Muscle of leg (tissue), 11 donors: Measurements from ENCODE around the gene SIN3A. TPM values are rescaled to one million over a fixed set of nuclear protein-coding genes. Genes with fewer than 3 reads are reported as not detected.
"Not testable (repeated sequence)": the region's sequence is repeated elsewhere in the genome, so short reads cannot be mapped to it uniquely, and the experiment has no call there.

Experiments
- DNase-seq: peaks from one replicate; pipeline ENCODE4 v3.0.0; 2013
- H3K27ac ChIP-seq: one replicate; pipeline ENCODE4 v1.5.1; 2013; ENCODE audit warnings: mild to moderate bottlenecking, low read length, control low read depth
- H3K27me3 ChIP-seq: one replicate; pipeline ENCODE4 v1.6.1; 2013; ENCODE audit warnings: low read length; ENCODE audit not compliant: control insufficient read depth, insufficient read depth
- H3K36me3 ChIP-seq: one replicate; pipeline ENCODE4 v1.6.1; 2013; ENCODE audit warnings: low read length; ENCODE audit not compliant: control insufficient read depth, insufficient read depth
- H3K4me1 ChIP-seq: one replicate; pipeline ENCODE4 v1.6.1; 2013; ENCODE audit warnings: low read length; ENCODE audit not compliant: control insufficient read depth, insufficient read depth
- H3K4me3 ChIP-seq: one replicate; pipeline ENCODE4 v1.5.1; 2013; ENCODE audit warnings: low read length, control low read depth
- H3K9me3 ChIP-seq: replicated peaks from 2 replicates; pipeline ENCODE4 v1.6.1; 2013; ENCODE audit warnings: low read depth, low read length; ENCODE audit not compliant: control insufficient read depth
- WGBS: methylation state at CpG from one replicate; pipeline ENCODE4 v1.1.5; 2013; ENCODE audit warnings: missing lambda C conversion rate; ENCODE audit not compliant: insufficient coverage; 5-methylcytosine and 5-hydroxymethylcytosine counted together
- polyA plus RNA-seq, 8 donors: library from polyadenylated mRNA; unstranded; fragments of 120-200 nt; gene quantifications; one replicate each; pipeline versions ENCODE4 v1.2.1 to v1.2.3, GENCODE V29; 2013; ENCODE audit warnings: inconsistent platforms in 1 of 8, low replicate concordance in 1 of 8; ENCODE audit not compliant: insufficient read length in 8 of 8, insufficient read depth in 1 of 8
- total RNA-seq: library from RNA; stranded (reverse); fragments of 120-200 nt; gene quantifications from one replicate; pipeline ENCODE4 v1.2.4, GENCODE V29; 2013

SIN3A gene
- total and polyA plus RNA-seq, 9 donors: 21.8 to 36.6 (median 30.2) TPM

GRCh38 chr15:75451202-75451673 lies 252 bp downstream of the SIN3A start:
- H3K27me3 ChIP-seq: no peaks in the 10 kb centered on the region
- WGBS: 0% methylated on average over 16 of the region's 45 CpGs
- DNase-seq: no peak
- H3K9me3 ChIP-seq: no peaks in the 10 kb centered on the region
- H3K4me3 ChIP-seq: peak overlapping the region; percentile 90
- peak overlapping the region; percentile 100 for H3K27ac ChIP-seq
- H3K4me1 ChIP-seq: peaks cover 12% of the 10 kb centered on the region
- peaks cover 9% of the 10 kb centered on the region for H3K36me3 ChIP-seq

- Histone ChIP-seq H3K36me3 (peaks cover 11% of the 10 kb centered on the region), H3K4me3 (peak overlapping the region; percentile 60), H3K27me3 (no peaks in the 10 kb centered on the region), H3K9me3 (no peaks in the 10 kb centered on the region), H3K27ac (peak overlapping the region; percentile 85), H3K4me1 (peaks cover 9% of the 10 kb centered on the region)
- WGBS: under 1% methylated on average over 31 of the region's 62 CpGs
- peak; percentile 99 for DNase-seq
Measured at GRCh38 chr15:75450307-75451201, 936 bp downstream of the SIN3A start.

GRCh38 chr15:75449585-75450306 lies 1.7 kb downstream of the SIN3A start:
- 78% methylated on average over 10 of the region's 14 CpGs for WGBS
- Histone ChIP-seq H3K36me3 (peaks cover 11% of the 10 kb centered on the region), H3K4me1 (peaks cover 9% of the 10 kb centered on the region), H3K27ac (peak overlapping the region; percentile 85), H3K27me3 (no peaks in the 10 kb centered on the region), H3K9me3 (no peaks in the 10 kb centered on the region), H3K4me3 (peak overlapping the region; percentile 60)
- no peak for DNase-seq

GRCh38 chr15:75448171-75448570 lies 3.3 kb downstream of the SIN3A start:
- WGBS: 91% methylated on average over 7 of the region's 13 CpGs

GRCh38 chr15:75446151-75446550 lies 5.3 kb downstream of the SIN3A start:
- WGBS: 83% methylated on average over 3 of the region's 3 CpGs
- Histone ChIP-seq H3K27ac (no peak overlapping the region), H3K4me1 (no peaks in the 10 kb centered on the region)

More at GRCh38 chr15:75448171-75448570, 3.3 kb downstream of the SIN3A start:
- H3K36me3 ChIP-seq: peaks cover 11% of the 10 kb centered on the region
- not testable (repeated sequence) for H3K9me3 ChIP-seq, H3K4me3 ChIP-seq, H3K4me1 ChIP-seq, H3K27me3 ChIP-seq, H3K27ac ChIP-seq, DNase-seq

GRCh38 chr15:75445324-75445723 lies 6.2 kb downstream of the SIN3A start:
- H3K4me3 ChIP-seq, H3K4me1 ChIP-seq, H3K27me3 ChIP-seq, H3K9me3 ChIP-seq, DNase-seq, H3K27ac ChIP-seq: not testable (repeated sequence)
- peaks cover 15% of the 10 kb centered on the region for H3K36me3 ChIP-seq
- no CpG with 5 or more reads among the region's 10 CpGs for WGBS

More at GRCh38 chr15:75446151-75446550, 5.3 kb downstream of the SIN3A start:
- Histone ChIP-seq H3K4me3 (no peak overlapping the region), H3K27me3 (no peaks in the 10 kb centered on the region), H3K9me3 (no peaks in the 10 kb centered on the region), H3K36me3 (peaks cover 15% of the 10 kb centered on the region)
- no peak for DNase-seq

GRCh38 chr15:75443972-75444453 lies 7.5 kb downstream of the SIN3A start:
- 100% methylated on average over 1 of the region's 8 CpGs for WGBS
- H3K36me3 ChIP-seq: peaks cover 15% of the 10 kb centered on the region
- not testable (repeated sequence) for H3K27me3 ChIP-seq, DNase-seq, H3K4me1 ChIP-seq, H3K4me3 ChIP-seq, H3K27ac ChIP-seq, H3K9me3 ChIP-seq

GRCh38 chr15:75437721-75438120 lies 13.8 kb downstream of the SIN3A start:
- peaks cover 8% of the 10 kb centered on the region for H3K36me3 ChIP-seq
- 100% methylated on average over 2 of the region's 4 CpGs for WGBS

GRCh38 chr15:75436881-75437280 lies 14.6 kb downstream of the SIN3A start:
- WGBS: 100% methylated on average over 4 of the region's 5 CpGs
- H3K27me3 ChIP-seq: no peaks in the 10 kb centered on the region
- no peak for DNase-seq
- H3K4me3 ChIP-seq: no peak overlapping the region
- H3K4me1 ChIP-seq: no peaks in the 10 kb centered on the region
- H3K9me3 ChIP-seq: no peaks in the 10 kb centered on the region
- peaks cover 7% of the 10 kb centered on the region for H3K36me3 ChIP-seq
- no peak overlapping the region for H3K27ac ChIP-seq

More at GRCh38 chr15:75437721-75438120, 13.8 kb downstream of the SIN3A start:
- no peak overlapping the region for H3K27ac ChIP-seq
- H3K4me3 ChIP-seq: no peak overlapping the region
- H3K4me1 ChIP-seq: no peaks in the 10 kb centered on the region
- H3K9me3 ChIP-seq: no peaks in the 10 kb centered on the region
- no peak for DNase-seq
- H3K27me3 ChIP-seq: no peaks in the 10 kb centered on the region

- H3K9me3 ChIP-seq: no peaks in the 10 kb centered on the region
- H3K4me1 ChIP-seq: no peaks in the 10 kb centered on the region
- H3K27ac ChIP-seq: no peak overlapping the region
- no CpG with 5 or more reads among the region's 1 CpG for WGBS
- no peaks in the 10 kb centered on the region for H3K27me3 ChIP-seq
- DNase-seq: no peak
- H3K36me3 ChIP-seq: peaks cover 31% of the 10 kb centered on the region
- no peak overlapping the region for H3K4me3 ChIP-seq
Measured at GRCh38 chr15:75431682-75432081, 19.8 kb downstream of the SIN3A start.
